SK-N-SH treated with all-trans-retinoic acid at 6 μM for 48 hours (cell line): ENCODE measurements around the gene MCM10.

Experiments
- ATAC-seq: fragments of 200-7000 bp; cut with Tn5 transposase; 3 replicates; pipeline ENCODE4 v1.9.1; 2020; ENCODE audit warnings: mild to moderate bottlenecking, moderate library complexity
- ARNTL ChIP-seq: fragments of 450-650 bp; formaldehyde crosslinking; IDR thresholded peaks from 2 replicates; pipeline ENCODE4 v1.5.0; 2020; ENCODE audit warnings: low read depth, mild to moderate bottlenecking, moderate library complexity, borderline replicate concordance
- CSDC2 ChIP-seq: fragments of 250-450 bp; sonication (Bioruptor Pico); IDR thresholded peaks from 2 replicates; pipeline ENCODE4 v1.5.0; 2020; ENCODE audit warnings: mild to moderate bottlenecking, moderate library complexity
- CSRNP3 ChIP-seq: fragments of 250-450 bp; sonication (Bioruptor Pico); IDR thresholded peaks from 2 replicates; pipeline ENCODE4 v1.5.1; 2021; ENCODE audit warnings: mild to moderate bottlenecking, moderate library complexity
- ESRRG ChIP-seq: fragments of 250-450 bp; sonication (Bioruptor Pico); IDR thresholded peaks from 2 replicates; pipeline ENCODE4 v1.6.1; 2021; ENCODE audit warnings: mild to moderate bottlenecking
- GLIS3 ChIP-seq: fragments of 250-450 bp; sonication (Bioruptor Pico); IDR thresholded peaks from 2 replicates; pipeline ENCODE4 v1.5.0; 2020; ENCODE audit warnings: mild to moderate bottlenecking, moderate library complexity
- ISL1 ChIP-seq: fragments of 250-450 bp; sonication (Bioruptor Pico); IDR thresholded peaks from 2 replicates; pipeline ENCODE4 v2.1.2; 2022; ENCODE audit warnings: mild to moderate bottlenecking, moderate library complexity
- OSR1 ChIP-seq: fragments of 250-450 bp; sonication (Bioruptor Pico); IDR thresholded peaks from 2 replicates; pipeline ENCODE4 v1.8.0; 2022; ENCODE audit warnings: moderate library complexity, mild to moderate bottlenecking, inconsistent platforms
- PATZ1 ChIP-seq: fragments of 250-450 bp; sonication (Bioruptor Pico); IDR thresholded peaks from 2 replicates; pipeline ENCODE4 v1.8.0; 2020; ENCODE audit warnings: mild to moderate bottlenecking, moderate library complexity, borderline replicate concordance
- PPARA ChIP-seq: fragments of 250-450 bp; sonication (Bioruptor Pico); IDR thresholded peaks from 2 replicates; pipeline ENCODE4 v1.5.0; 2020; ENCODE audit warnings: mild to moderate bottlenecking, borderline replicate concordance
- RARB ChIP-seq: fragments of 250-450 bp; sonication (Bioruptor Pico); IDR thresholded peaks from 2 replicates; pipeline ENCODE4 v1.8.0; 2021; ENCODE audit warnings: mild to moderate bottlenecking, moderate library complexity
- SNAI2 ChIP-seq: fragments of 250-450 bp; sonication (Bioruptor Pico); IDR thresholded peaks from 2 replicates; pipeline ENCODE4 v1.5.0; 2020; ENCODE audit warnings: mild to moderate bottlenecking, moderate library complexity
- TCF4 ChIP-seq: fragments of 250-450 bp; sonication (Bioruptor Pico); IDR thresholded peaks from 2 replicates; pipeline ENCODE4 v1.8.0; 2021; ENCODE audit warnings: mild to moderate bottlenecking, moderate library complexity, borderline replicate concordance
- TSHZ2 ChIP-seq: fragments of 250-450 bp; sonication (Bioruptor Pico); IDR thresholded peaks from 2 replicates; pipeline ENCODE4 v1.5.0; 2020; ENCODE audit warnings: mild to moderate bottlenecking, moderate library complexity
- ZC3H10 ChIP-seq: fragments of 250-450 bp; sonication (Bioruptor Pico); IDR thresholded peaks from 2 replicates; pipeline ENCODE4 v1.5.1; 2021; ENCODE audit warnings: mild to moderate bottlenecking, moderate library complexity
- ZFP3 ChIP-seq: fragments of 250-450 bp; sonication (Bioruptor Pico); IDR thresholded peaks from 2 replicates; pipeline ENCODE4 v1.5.0; 2020; ENCODE audit warnings: mild to moderate bottlenecking, moderate library complexity
- ZFP30 ChIP-seq: fragments of 450-650 bp; formaldehyde crosslinking; IDR thresholded peaks from 2 replicates; pipeline ENCODE4 v1.5.0; 2022; ENCODE audit warnings: mild to moderate bottlenecking, moderate library complexity
- ZNF565 ChIP-seq: fragments of 450-650 bp; formaldehyde crosslinking; conservative IDR thresholded peaks from 2 replicates; pipeline ENCODE4 v1.5.0; 2020; ENCODE audit warnings: low read depth, mild to moderate bottlenecking, moderate library complexity
- ZNF70 ChIP-seq: fragments of 450-650 bp; formaldehyde crosslinking; IDR thresholded peaks from 2 replicates; pipeline ENCODE4 v1.5.0; 2020; ENCODE audit warnings: mild to moderate bottlenecking, moderate library complexity
- ZNF8 ChIP-seq: fragments of 450-650 bp; formaldehyde crosslinking; IDR thresholded peaks from 2 replicates; pipeline ENCODE4 v1.5.0; 2020; ENCODE audit warnings: mild to moderate bottlenecking, moderate library complexity
- TF ChIP-seq, protein P1 (sequence below): fragments of 250-450 bp; sonication (Bioruptor Pico); IDR thresholded peaks from 2 replicates; pipeline ENCODE4 v1.8.0; 2021; ENCODE audit warnings: low read depth, mild to moderate bottlenecking, moderate library complexity, borderline replicate concordance
- TF ChIP-seq, protein P2 (sequence below): fragments of 250-450 bp; sonication (Bioruptor Pico); IDR thresholded peaks from 2 replicates; pipeline ENCODE4 v1.5.1; 2020; ENCODE audit warnings: low read depth, mild to moderate bottlenecking, moderate library complexity

Gene MCM10

GRCh38 chr10:13219685-13220670 is 58.6 kb downstream of the MCM10 start:
- no peak; the same call in 2 of the 3 replicates for ATAC-seq
- TF ChIP-seq ZNF8 (CRISPR knock-in tag) (no peak), TSHZ2 (no peak), ESRRG (no peak), CSDC2 (CRISPR knock-in tag) (no peak), ISL1 (CRISPR knock-in tag) (no peak), ZNF565 (no peak), RARB (CRISPR knock-in tag) (no peak), ZFP30 (no peak), PATZ1 (CRISPR knock-in tag) (no peak), ARNTL (CRISPR knock-in tag) (no peak), TCF4 (CRISPR knock-in tag) (no peak)
- TF ChIP-seq, protein P1, sequence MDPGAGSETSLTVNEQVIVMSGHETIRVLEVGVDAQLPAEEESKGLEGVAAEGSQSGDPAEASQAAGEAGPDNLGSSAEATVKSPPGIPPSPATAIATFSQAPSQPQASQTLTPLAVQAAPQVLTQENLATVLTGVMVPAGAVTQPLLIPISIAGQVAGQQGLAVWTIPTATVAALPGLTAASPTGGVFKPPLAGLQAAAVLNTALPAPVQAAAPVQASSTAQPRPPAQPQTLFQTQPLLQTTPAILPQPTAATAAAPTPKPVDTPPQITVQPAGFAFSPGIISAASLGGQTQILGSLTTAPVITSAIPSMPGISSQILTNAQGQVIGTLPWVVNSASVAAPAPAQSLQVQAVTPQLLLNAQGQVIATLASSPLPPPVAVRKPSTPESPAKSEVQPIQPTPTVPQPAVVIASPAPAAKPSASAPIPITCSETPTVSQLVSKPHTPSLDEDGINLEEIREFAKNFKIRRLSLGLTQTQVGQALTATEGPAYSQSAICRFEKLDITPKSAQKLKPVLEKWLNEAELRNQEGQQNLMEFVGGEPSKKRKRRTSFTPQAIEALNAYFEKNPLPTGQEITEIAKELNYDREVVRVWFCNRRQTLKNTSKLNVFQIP (CRISPR knock-in tag): no peak

GRCh38 chr10:13221572-13221971 is 60.2 kb downstream of the MCM10 start:
- TF ChIP-seq TCF4 (CRISPR knock-in tag) (no peak), TSHZ2 (no peak), ZC3H10 (CRISPR knock-in tag) (no peak), CSDC2 (CRISPR knock-in tag) (no peak), GLIS3 (CRISPR knock-in tag) (no peak), ISL1 (CRISPR knock-in tag) (no peak), ZNF70 (no peak), PPARA (CRISPR knock-in tag) (no peak), PATZ1 (CRISPR knock-in tag) (no peak), ZFP3 (no peak), CSRNP3 (CRISPR knock-in tag) (no peak), OSR1 (CRISPR knock-in tag) (no peak), SNAI2 (no peak)
- TF ChIP-seq, protein P2, sequence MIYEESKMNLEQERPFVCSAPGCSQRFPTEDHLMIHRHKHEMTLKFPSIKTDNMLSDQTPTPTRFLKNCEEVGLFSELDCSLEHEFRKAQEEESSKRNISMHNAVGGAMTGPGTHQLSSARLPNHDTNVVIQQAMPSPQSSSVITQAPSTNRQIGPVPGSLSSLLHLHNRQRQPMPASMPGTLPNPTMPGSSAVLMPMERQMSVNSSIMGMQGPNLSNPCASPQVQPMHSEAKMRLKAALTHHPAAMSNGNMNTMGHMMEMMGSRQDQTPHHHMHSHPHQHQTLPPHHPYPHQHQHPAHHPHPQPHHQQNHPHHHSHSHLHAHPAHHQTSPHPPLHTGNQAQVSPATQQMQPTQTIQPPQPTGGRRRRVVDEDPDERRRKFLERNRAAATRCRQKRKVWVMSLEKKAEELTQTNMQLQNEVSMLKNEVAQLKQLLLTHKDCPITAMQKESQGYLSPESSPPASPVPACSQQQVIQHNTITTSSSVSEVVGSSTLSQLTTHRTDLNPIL (CRISPR knock-in tag): no peak
- TF ChIP-seq, protein P1 (CRISPR knock-in tag): no peak
- TF ChIP-seq, all 23 proteins: peak for 0
- ATAC-seq: no peak
